ENCODE measurements around the gene BTBD2. TPM values are rescaled to one million over a fixed set of nuclear protein-coding genes. Genes with fewer than 3 reads are reported as not detected.
"Not testable (repeated sequence)": the region's sequence is repeated elsewhere in the genome, so short reads cannot be mapped to it uniquely, and the experiment has no call there.

BTBD2 gene
- total RNA-seq, 2 donors from 2014 or later = 44.6 to 52.1 TPM

- no peak for DNase-seq (ENCODE audit: low spot score)
- intact Hi-C loops (cut with DNase I) = no loop called here
Observed at GRCh38 chr19:2043251-2043641, 27.7 kb upstream of the BTBD2 start.

GRCh38 chr19:2042485-2043250, 27.2 kb upstream of the BTBD2 start:
- no peak for DNase-seq (ENCODE audit: low spot score)
- intact Hi-C loops (cut with DNase I) = no loop called here

GRCh38 chr19:2041683-2042484, 26.4 kb upstream of the BTBD2 start:
- DNase-seq (ENCODE audit: low spot score) = peak; percentile 99
- intact Hi-C loops (cut with DNase I) = no loop called here

- DNase-seq (ENCODE audit: low spot score) = no peak
- intact Hi-C loops (cut with DNase I) = no loop called here
Observed at GRCh38 chr19:2041433-2041682, 25.8 kb upstream of the BTBD2 start.

GRCh38 chr19:2040647-2041432, 25.3 kb upstream of the BTBD2 start:
- intact Hi-C loops (cut with DNase I) = no loop called here
- no peak for DNase-seq (ENCODE audit: low spot score)

GRCh38 chr19:2039959-2040646, 24.6 kb upstream of the BTBD2 start:
- DNase-seq (ENCODE audit: low spot score) = no peak
- intact Hi-C loops (cut with DNase I) = no loop called here

- DNase-seq (ENCODE audit: low spot score) = no peak
Observed at GRCh38 chr19:2039089-2039958, 23.8 kb upstream of the BTBD2 start.

GRCh38 chr19:2038284-2039088, 23.0 kb upstream of the BTBD2 start:
- DNase-seq (ENCODE audit: low spot score) = no peak

More at GRCh38 chr19:2039089-2039958, 23.8 kb upstream of the BTBD2 start:
- intact Hi-C loops (cut with DNase I) = no loop called here

GRCh38 chr19:2037651-2038255, 22.2 kb upstream of the BTBD2 start:
- DNase-seq (ENCODE audit: low spot score) = no peak
- intact Hi-C loops (cut with DNase I) = no loop called here

More at GRCh38 chr19:2038284-2039088, 23.0 kb upstream of the BTBD2 start:
- intact Hi-C loops (cut with DNase I) = no loop called here

- intact Hi-C loops (cut with DNase I) = no loop called here
- no peak for DNase-seq (ENCODE audit: low spot score)
Observed at GRCh38 chr19:2036424-2036823, 20.9 kb upstream of the BTBD2 start.

GRCh38 chr19:2035590-2035991, 20.1 kb upstream of the BTBD2 start:
- intact Hi-C loops (cut with DNase I) = no loop called here
- DNase-seq (ENCODE audit: low spot score) = no peak

GRCh38 chr19:2034729-2035589, 19.4 kb upstream of the BTBD2 start:
- intact Hi-C loops (cut with DNase I) = no loop called here
- DNase-seq (ENCODE audit: low spot score) = peak; percentile 90

GRCh38 chr19:2034253-2034652, 18.7 kb upstream of the BTBD2 start:
- DNase-seq (ENCODE audit: low spot score); intact Hi-C loops (cut with DNase I): not testable (repeated sequence)

GRCh38 chr19:2033825-2034159, 18.3 kb upstream of the BTBD2 start:
- intact Hi-C loops (cut with DNase I) = no loop called here
- DNase-seq (ENCODE audit: low spot score) = no peak

- intact Hi-C loops (cut with DNase I) = no loop called here
- no peak for DNase-seq (ENCODE audit: low spot score)
Observed at GRCh38 chr19:2033115-2033824, 17.8 kb upstream of the BTBD2 start.

- intact Hi-C loops (cut with DNase I) = no loop called here
- DNase-seq (ENCODE audit: low spot score) = peak; percentile 98
Observed at GRCh38 chr19:2032296-2032941, 16.9 kb upstream of the BTBD2 start.
